A549 (cell line): ENCODE results near the gene RPS6KB2.

Source experiments
- CEBPB ChIP-seq, 2 experiments: fragments of >200 bp in 1 of 2; sonication (Bioruptor Twin) in 1 of 2; formaldehyde crosslinking in 1 of 2; IDR thresholded peaks; 2 replicates each; pipeline ENCODE4 v1.6.1; 2012 to 2016
- CTCF ChIP-seq: fragments of >200 bp; sonication (Bioruptor Twin); formaldehyde crosslinking; IDR thresholded peaks from 3 replicates; pipeline ENCODE4 v1.5.1; 2016
- MYC ChIP-seq: IDR thresholded peaks from 2 replicates; pipeline ENCODE4 v1.6.1; 2012; ENCODE audit warnings: mild to moderate bottlenecking, inconsistent platforms, low read length, improper control_type of control experiment, borderline replicate concordance

GRCh38 chr11:67463186-67463585 lies 34.9 kb downstream of the RPS6KB2 start:
- TF ChIP-seq CEBPB (IDR thresholded peaks at IDR 0.05): no peak
- TF ChIP-seq CTCF: no peak
- TF ChIP-seq MYC: no peak
